Measurements from ENCODE around the gene RBM8A.
A peak's percentile ranks its signal among the peaks of the same experiment; 100 is the strongest.
"Not testable (repeated sequence)": the region's sequence is repeated elsewhere in the genome, so short reads cannot be mapped to it uniquely, and the experiment has no call there.

RBM8A gene

GRCh38 chr1:145956361-145956760, 29.1 kb upstream of the RBM8A start:
- DNase-seq (ENCODE audit: low spot score): no peak

- no peak for DNase-seq (ENCODE audit: low spot score)
Measured at GRCh38 chr1:145955436-145955835, 28.2 kb upstream of the RBM8A start.

- no peak for DNase-seq (ENCODE audit: low spot score)
Measured at GRCh38 chr1:145953861-145954260, 26.6 kb upstream of the RBM8A start.

- no peak for DNase-seq (ENCODE audit: low spot score)
Measured at GRCh38 chr1:145952903-145953302, 25.6 kb upstream of the RBM8A start.

GRCh38 chr1:145951526-145951925, 24.2 kb upstream of the RBM8A start:
- no peak for DNase-seq (ENCODE audit: low spot score)

DNA sequence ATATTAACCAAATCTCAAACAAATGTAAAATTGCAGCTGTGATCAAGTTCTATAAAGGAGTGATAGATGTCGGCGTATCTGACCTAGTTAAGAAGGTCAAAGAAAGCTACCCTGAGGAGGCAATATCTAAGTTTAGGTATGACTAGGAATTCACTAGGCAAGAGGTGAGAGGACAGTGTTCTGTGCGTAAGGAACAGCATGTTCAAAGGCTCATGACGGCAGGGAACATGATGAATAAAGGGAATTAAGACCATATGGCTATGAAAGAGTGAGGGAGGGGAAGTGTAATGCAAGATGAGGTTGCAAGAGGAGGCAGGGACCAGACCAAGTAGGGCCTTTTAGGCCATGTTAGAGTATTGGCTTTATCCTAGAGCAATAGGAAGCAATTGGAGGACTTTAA, 21.9 kb upstream of the RBM8A start:
- DNase-seq (ENCODE audit: low spot score): no peak

GRCh38 chr1:145947551-145947950, 20.3 kb upstream of the RBM8A start:
- DNase-seq (ENCODE audit: low spot score): no peak

DNA sequence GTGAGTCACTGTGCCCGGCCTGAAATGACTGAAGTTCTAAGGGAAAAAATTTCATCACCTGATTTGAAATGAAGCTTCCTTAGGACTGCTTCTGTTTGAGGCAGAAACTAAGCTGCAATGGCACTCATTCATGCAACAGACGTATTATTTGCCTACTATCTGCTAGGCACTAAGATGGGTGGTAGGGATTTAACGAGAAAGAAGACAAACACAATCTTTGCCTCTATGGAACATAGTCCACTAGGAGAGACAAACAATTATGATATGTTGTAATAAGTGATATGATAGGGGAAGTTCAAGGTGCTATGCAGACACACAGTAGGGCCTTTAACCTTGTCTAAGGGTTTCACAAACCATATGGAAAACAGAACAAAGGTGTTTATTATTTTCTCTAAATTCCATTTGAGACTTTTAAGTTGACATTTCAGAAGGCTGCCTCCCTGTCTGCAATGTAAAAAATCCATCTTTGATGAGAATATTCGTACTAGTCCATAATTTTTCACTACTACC, 19.2 kb upstream of the RBM8A start:
- DNase-seq (ENCODE audit: low spot score): no peak

DNA sequence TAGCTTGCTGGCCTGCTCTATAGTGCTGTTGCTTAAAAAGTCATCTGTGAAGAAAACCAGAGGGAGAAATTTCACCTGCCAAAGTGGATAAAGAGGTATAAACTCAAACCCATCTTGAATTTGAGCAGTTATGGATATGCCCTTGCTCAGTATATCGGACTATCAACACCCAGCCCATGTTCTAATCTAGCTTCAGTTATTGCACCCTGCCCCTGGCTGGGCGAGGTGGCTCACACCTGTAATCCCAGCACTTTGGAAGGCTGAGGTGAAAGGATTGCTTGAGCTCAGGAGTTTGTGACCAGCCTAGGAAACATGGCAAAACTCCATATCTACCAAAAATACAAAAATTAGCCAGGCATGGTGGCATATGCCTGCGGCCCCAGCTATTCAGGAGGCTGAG, 17.2 kb upstream of the RBM8A start:
- no peak for DNase-seq (ENCODE audit: low spot score)

DNA sequence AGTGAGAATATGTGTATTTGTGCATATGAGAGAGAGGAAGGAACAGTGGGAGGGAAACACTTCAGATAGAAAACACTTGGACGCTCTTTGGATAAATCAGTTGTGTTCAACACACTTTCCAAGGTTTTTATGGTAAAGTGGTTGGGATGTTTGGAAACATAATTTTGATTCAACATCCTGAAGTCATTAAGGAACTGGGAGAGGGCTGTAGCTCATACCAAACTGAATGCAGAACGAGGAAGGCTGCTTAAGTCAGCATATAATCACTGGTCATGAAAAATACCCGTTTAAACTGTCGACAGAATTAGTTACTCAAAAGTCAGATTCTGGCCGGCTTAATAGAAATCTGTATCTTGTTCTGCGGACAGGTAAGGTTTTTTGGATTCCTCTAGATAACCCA, 15.6 kb upstream of the RBM8A start:
- DNase-seq (ENCODE audit: low spot score): no peak

GRCh38 chr1:145942405-145942804, 15.1 kb upstream of the RBM8A start:
- no peak for DNase-seq (ENCODE audit: low spot score)

DNA sequence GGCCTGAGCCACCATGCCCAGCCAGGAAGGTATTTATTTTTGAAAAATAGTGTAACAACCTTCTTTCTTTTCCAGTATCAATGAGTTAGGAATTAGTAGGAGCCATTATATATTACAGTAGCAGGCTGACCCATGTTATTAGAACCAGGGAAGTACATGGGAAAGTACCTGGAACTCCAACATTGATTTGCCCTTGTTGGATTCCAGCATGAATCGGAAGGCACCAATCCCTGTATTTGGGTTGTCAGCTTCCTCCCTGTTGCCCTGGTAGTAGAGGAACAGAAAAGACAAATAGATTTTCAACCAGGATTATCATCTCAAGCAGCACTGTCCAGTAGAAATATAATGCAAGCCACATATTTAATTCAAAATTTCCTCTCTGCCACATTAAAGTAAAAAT, 10.2 kb upstream of the RBM8A start:
- no peak for DNase-seq (ENCODE audit: low spot score)

GRCh38 chr1:145936247-145936646, 9.0 kb upstream of the RBM8A start:
- no peak for DNase-seq (ENCODE audit: low spot score)

- DNase-seq (ENCODE audit: low spot score): no peak
Measured at GRCh38 chr1:145935708-145936107, 8.4 kb upstream of the RBM8A start.

GRCh38 chr1:145932522-145933009, 5.3 kb upstream of the RBM8A start:
- peak; percentile 50 for DNase-seq (ENCODE audit: low spot score)

DNA sequence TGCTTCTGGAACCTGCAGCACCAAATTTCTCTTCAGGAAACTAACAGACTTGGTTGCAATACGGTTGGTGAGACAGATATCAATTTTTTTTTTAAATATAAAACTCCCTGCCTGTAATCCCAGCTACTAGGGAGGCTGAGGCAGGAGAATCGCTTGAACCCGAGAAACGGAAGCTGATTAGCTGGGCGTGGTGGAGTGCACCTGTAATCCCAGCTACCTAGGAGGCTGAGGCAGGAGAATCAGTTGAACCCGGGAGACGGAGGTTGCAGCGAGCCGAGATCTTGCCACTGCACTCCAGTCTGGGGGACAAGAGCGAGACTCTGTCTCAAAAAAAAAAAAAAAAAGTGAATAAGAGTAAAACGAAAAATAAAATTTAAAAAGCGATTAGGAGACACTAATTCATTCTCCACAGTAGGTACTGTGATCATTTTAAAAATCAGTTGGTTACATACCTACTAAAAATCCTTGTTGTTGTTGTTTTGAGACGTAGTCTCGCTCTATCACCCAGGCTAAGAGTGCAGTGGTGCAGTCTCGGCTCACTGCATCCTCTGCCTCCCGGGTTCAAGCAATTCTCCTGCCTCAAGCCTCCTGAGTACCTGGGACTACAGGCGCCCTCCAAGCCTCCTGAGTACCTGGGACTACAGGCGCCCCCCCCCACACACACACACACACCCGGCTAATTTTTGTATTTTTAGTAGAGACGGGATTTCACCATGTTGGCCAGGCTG, 796 bp upstream of the RBM8A start:
- DNase-seq (ENCODE audit: low spot score): no peak

DNA sequence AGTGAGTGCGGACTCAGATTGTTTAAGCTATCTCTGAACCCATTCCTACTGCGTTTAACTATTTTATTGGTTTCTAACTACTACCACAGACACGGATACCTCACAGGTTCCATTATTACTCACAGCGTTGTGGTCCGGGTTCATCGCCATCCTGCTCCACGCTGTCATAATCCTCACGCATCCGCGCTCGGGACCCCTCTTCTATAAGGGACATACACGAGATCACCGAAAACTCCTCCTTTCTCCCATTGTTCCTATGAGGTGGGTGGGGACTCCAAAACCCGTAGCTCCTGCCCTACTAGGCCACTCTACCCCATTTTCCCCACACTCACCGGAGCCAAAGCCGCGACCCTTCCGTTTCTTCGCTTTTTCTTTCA, 610 bp downstream of the RBM8A start:
- DNase-seq (ENCODE audit: low spot score): no peak

- DNase-seq (ENCODE audit: low spot score): no peak
Measured at GRCh38 chr1:145922266-145922665, 5.0 kb downstream of the RBM8A start.

DNA sequence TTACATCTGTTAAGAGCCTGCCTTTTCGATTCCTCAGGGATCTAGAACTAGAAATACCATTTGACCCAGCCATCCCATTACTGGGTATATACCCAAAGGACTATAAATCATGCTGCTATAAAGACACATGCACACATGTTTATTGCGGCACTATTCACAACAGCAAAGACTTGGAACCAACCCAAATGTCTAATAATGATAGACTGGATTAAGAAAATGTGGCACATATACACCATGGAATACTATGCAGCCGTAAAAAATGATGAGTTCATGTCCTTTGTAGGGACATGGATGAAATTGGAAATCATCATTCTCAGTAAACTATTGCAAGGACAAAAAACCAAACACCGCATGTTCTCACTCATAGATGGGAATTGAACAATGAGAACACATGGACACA, 7.0 kb downstream of the RBM8A start:
- DNase-seq (ENCODE audit: low spot score): not testable (repeated sequence)

- no peak for DNase-seq (ENCODE audit: low spot score)
Measured at GRCh38 chr1:145918992-145919939, 8.0 kb downstream of the RBM8A start.

DNA sequence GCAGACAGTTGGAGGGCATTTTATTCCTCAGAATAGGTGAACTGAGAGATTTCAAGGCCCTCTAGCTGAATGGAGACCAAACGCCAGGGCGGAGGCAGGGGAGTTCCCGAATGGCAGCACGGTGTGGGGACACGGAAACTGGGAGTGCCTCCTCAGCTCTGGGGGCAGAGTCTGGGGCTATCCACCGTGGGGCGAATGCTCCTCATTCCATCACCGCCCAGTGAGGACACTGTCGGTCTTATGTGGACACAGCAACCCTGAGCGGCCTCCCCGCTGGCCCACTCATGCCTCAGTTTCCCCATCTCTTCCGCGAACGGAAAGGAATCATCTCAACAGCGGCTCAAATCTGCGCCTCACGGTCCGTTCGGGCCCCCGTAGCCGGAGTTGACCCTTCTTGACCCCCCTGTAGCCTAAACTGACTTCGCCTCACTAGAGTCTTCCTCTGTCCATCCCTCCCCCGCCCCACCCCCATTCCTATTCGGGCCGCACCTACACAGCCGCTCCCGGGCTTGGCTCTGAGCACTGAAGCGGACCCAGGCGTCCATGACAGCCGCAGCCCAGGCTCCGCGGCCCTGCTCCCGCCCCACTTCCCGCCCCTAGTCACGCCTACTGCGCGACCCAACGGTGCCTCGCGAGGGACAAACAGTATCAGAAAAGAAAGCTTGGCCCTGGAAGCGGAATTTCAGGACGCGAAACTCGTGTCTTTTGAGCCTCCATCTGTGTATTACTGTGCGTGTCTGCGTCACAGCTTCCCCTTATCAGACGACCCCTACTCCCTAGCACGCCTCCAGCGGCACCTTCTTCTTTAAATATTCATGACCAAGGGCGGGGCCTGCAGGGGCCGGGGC, 8.9 kb downstream of the RBM8A start, which contains the start of gene PEX11B:
TSS of gene PEX11B (minus strand) at position 574 of the 848 bp plus-strand sequence. CDS start at position 545, 29 bp downstream.
- peak; percentile 95 for DNase-seq (ENCODE audit: low spot score)

DNA sequence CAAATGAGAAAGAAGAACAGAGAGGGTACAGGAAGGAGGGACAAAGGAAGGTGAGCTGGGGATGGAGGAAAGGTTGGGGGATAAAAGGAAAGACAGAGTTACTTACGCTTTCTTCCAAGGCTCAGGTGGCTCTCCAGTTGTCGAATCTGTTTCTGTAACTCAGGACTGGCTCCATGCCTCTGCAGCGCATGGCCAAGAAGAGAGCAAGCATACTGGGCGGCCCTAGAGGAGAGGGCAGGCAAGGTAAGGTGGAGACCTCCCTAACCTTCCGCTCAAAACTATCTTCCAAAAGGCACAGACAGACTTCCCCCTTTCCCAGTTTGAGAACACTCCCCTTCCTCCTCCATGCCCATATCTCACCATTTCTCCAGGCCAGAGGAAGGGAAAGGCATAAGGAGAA, 9.7 kb downstream of the RBM8A start:
- DNase-seq (ENCODE audit: low spot score): no peak

All from CD4-positive, alpha-beta T cell treated with Interleukin-2 at 100 ng/mL for 4 hours (primary cell).